GM23338 (cell line): Measurements from ENCODE around the gene OSBPL10. TPM values are rescaled to one million over a fixed set of nuclear protein-coding genes. Genes with fewer than 3 reads are reported as not detected.

Experiments used
- ATAC-seq: fragments of 200-7000 bp; cut with Tn5 transposase; 3 replicates; pipeline ENCODE4 v1.9.1; 2020
- DNase-seq: peaks from one replicate; pipeline ENCODE4 v3.0.0-alpha.2; 2015; ENCODE audit warnings: low spot score
- H2AFZ ChIP-seq: fragments of 200-600 bp; sonication (generic); 2 replicates; pipeline ENCODE4 v1.8.0; 2016; ENCODE audit warnings: antibody characterized with exemption, mild to moderate bottlenecking, moderate library complexity
- H3F3A ChIP-seq: fragments of 200-600 bp; sonication (generic); replicated peaks from 2 replicates; pipeline ENCODE4 v1.8.0; 2017; ENCODE audit warnings: antibody characterized with exemption, mixed run types, low read depth
- H3K27ac ChIP-seq: fragments of 200-600 bp; sonication (generic); 2 replicates; pipeline ENCODE4 v1.6.1; 2016; ENCODE audit warnings: low read depth
- H3K27me3 ChIP-seq: fragments of 200-600 bp; sonication (generic); 2 replicates; pipeline ENCODE4 v1.8.0; 2016; ENCODE audit warnings: mild to moderate bottlenecking, mixed run types, moderate library complexity; ENCODE audit not compliant: insufficient read depth
- H3K36me3 ChIP-seq: fragments of 200-600 bp; sonication (generic); 2 replicates; pipeline ENCODE4 v1.8.0; 2016; ENCODE audit warnings: mild to moderate bottlenecking; ENCODE audit not compliant: insufficient read depth
- H3K4me1 ChIP-seq: fragments of 200-600 bp; sonication (generic); 2 replicates; pipeline ENCODE4 v1.8.0; 2016; ENCODE audit warnings: mild to moderate bottlenecking, moderate library complexity; ENCODE audit not compliant: insufficient read depth
- H3K4me2 ChIP-seq: fragments of 200-600 bp; sonication (generic); 2 replicates; pipeline ENCODE4 v1.7.1; 2017; ENCODE audit warnings: mixed run types
- H3K4me3 ChIP-seq: fragments of 200-600 bp; sonication (generic); 2 replicates; pipeline ENCODE4 v1.6.1; 2016; ENCODE audit warnings: mixed run types
- H3K79me2 ChIP-seq: fragments of 200-600 bp; sonication (generic); replicated peaks from 2 replicates; pipeline ENCODE4 v1.8.0; 2017; ENCODE audit warnings: mild to moderate bottlenecking; ENCODE audit not compliant: insufficient read depth
- H3K9me2 ChIP-seq: fragments of 200-600 bp; sonication (generic); 2 replicates; pipeline ENCODE4 v1.8.0; 2017; ENCODE audit not compliant: insufficient read depth
- H4K20me1 ChIP-seq: fragments of 200-600 bp; sonication (generic); replicated peaks from 2 replicates; pipeline ENCODE4 v1.8.0; 2017; ENCODE audit warnings: mild to moderate bottlenecking; ENCODE audit not compliant: insufficient read depth
- H3K27ac Mint-ChIP-seq: 2 replicates; pipeline ENCODE4 v1.8.0; 2020; ENCODE audit warnings: inconsistent platforms, mild to moderate bottlenecking, moderate library complexity, mixed read lengths
- H3K27me3 Mint-ChIP-seq: 3 replicates; pipeline ENCODE4 v1.8.0; 2022; ENCODE audit warnings: low read depth, mild to moderate bottlenecking, moderate library complexity, mixed read lengths, inconsistent platforms; ENCODE audit not compliant: insufficient read depth, poor library complexity
- H3K36me3 Mint-ChIP-seq: 3 replicates; pipeline ENCODE4 v1.8.0; 2021; ENCODE audit warnings: low read depth, mild to moderate bottlenecking, inconsistent platforms, moderate library complexity, mixed read lengths
- H3K4me1 Mint-ChIP-seq: 3 replicates; pipeline ENCODE4 v1.8.0; 2020; ENCODE audit warnings: mild to moderate bottlenecking, inconsistent platforms, mixed read lengths
- H3K4me3 Mint-ChIP-seq: 3 replicates; pipeline ENCODE4 v1.8.0; 2021; ENCODE audit warnings: moderate library complexity, mild to moderate bottlenecking, inconsistent platforms, mixed read lengths
- H3K9me3 Mint-ChIP-seq: 3 replicates; pipeline ENCODE4 v1.8.0; 2020; ENCODE audit warnings: moderate library complexity, mild to moderate bottlenecking, inconsistent platforms, mixed read lengths
- CREB1 ChIP-seq: fragments of 250-450 bp; sonication (Bioruptor Pico); IDR thresholded peaks from 2 replicates; pipeline ENCODE4 v1.5.0; 2020; ENCODE audit warnings: low read depth, mild to moderate bottlenecking, moderate library complexity
- EZH2 ChIP-seq: fragments of 200-600 bp; sonication (generic); IDR thresholded peaks from one replicate; pipeline ENCODE4 v1.8.0; 2017; ENCODE audit warnings: antibody characterized with exemption, mild to moderate bottlenecking, low read depth; ENCODE audit not compliant: unreplicated experiment
- EZH2phosphoT487 ChIP-seq: fragments of 200-600 bp; sonication (generic); IDR thresholded peaks from one replicate; pipeline ENCODE4 v1.8.1; 2018; ENCODE audit warnings: antibody characterized with exemption; ENCODE audit not compliant: unreplicated experiment
- JUNB ChIP-seq: IDR thresholded peaks from one replicate; pipeline ENCODE4 v1.6.1; 2016; ENCODE audit warnings: antibody characterized with exemption; ENCODE audit not compliant: unreplicated experiment
- NANOG ChIP-seq: IDR thresholded peaks from 2 replicates; pipeline ENCODE4 v1.6.1; 2016; ENCODE audit warnings: antibody characterized with exemption, borderline replicate concordance
- POLR2AphosphoS5 ChIP-seq: IDR thresholded peaks from 2 replicates; pipeline ENCODE4 v1.6.1; 2016; ENCODE audit warnings: antibody characterized with exemption, low read depth
- STAT1 ChIP-seq: IDR thresholded peaks from one replicate; pipeline ENCODE4 v1.6.1; 2016; ENCODE audit warnings: antibody characterized with exemption; ENCODE audit not compliant: unreplicated experiment
- ZNF114 ChIP-seq: fragments of 250-450 bp; sonication (Bioruptor Pico); IDR thresholded peaks from 2 replicates; pipeline ENCODE4 v1.5.0; 2020; ENCODE audit warnings: mild to moderate bottlenecking, moderate library complexity
- polyA plus RNA-seq: library from polyadenylated mRNA; unstranded; fragments of >200 nt; fragmentation: Nextera tagmentation; extraction: Ambion mirVana; gene quantifications from 2 replicates; pipeline ENCODE4 v1.2.1, GENCODE V29; 2016
- total RNA-seq: library from RNA; depleted of rRNA; stranded (reverse); fragments of >200 nt; shearing (Covaris generic); gene quantifications from 2 replicates; pipeline ENCODE4 v1.2.3, GENCODE V29; 2014
- TF ChIP-seq, protein P1 (sequence below), 2 experiments: fragments of 200-600 bp in 1 of 2; sonication (generic) in 1 of 2; conservative IDR thresholded peaks; 2 replicates each; pipeline versions ENCODE4 v1.5.1 to v1.6.1; 2016 to 2017; ENCODE audit warnings: antibody characterized with exemption in 2 of 2, low read depth in 2 of 2, mild to moderate bottlenecking in 2 of 2, moderate library complexity in 1 of 2
- TF ChIP-seq, protein P2 (sequence below): IDR thresholded peaks from 2 replicates; pipeline ENCODE4 v1.6.1; 2016; ENCODE audit warnings: antibody characterized with exemption
- TF ChIP-seq, protein P3 (sequence below): fragments of 250-450 bp; sonication (Bioruptor Pico); IDR thresholded peaks from 2 replicates; pipeline ENCODE4 v1.5.0; 2020; ENCODE audit warnings: mild to moderate bottlenecking, moderate library complexity

Gene OSBPL10
- total and polyA plus RNA-seq, 2 experiments from 2014 or later: 23.8 to 149 TPM

DNA sequence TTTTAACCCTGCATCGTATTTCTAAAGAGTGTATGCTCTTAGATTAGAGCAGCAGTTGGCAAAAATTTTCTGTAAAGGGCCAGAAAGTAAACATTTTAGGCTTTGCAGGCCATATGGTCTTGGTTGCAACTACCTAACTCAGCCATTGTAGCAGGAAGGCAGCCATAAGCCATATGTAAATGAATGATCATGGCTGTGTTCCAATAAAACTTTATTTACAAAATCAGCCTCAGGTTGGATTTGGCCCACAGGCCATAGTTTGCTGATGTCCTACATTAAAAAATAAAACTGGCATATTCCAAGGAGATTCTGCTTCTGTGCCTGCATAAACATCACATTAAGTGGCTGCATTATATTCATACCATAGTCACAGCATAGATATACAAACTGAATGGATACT lies 313.5 kb downstream of the OSBPL10 start:
- Histone ChIP-seq H3K27ac (no peak overlapping the region), H3K4me3 (no peak overlapping the region), H4K20me1 (peaks cover 4% of the 10 kb centered on the region; the same call in 1 of the 2 replicates), H2AFZ (no peak overlapping the region), H3K4me2 (no peak overlapping the region), H3K27me3 (no peaks in the 10 kb centered on the region), H3K36me3 (0 out of 2 replicates have a peak, but pooled peaks cover 1% of the 10 kb centered on the region), H3K79me2 (0 out of 2 replicates have a peak, but pooled peaks cover 2% of the 10 kb centered on the region), H3K4me1 (no peaks in the 10 kb centered on the region), H3K9me2 (no peaks in the 10 kb centered on the region), H3F3A (no peaks in the 10 kb centered on the region)
- Mint-ChIP-seq H3K4me3 (no peak overlapping the region), H3K4me1 (peaks cover 15% of the 10 kb centered on the region), H3K36me3 (peaks cover 50% of the 10 kb centered on the region), H3K27me3 (no peaks in the 10 kb centered on the region), H3K9me3 (no peaks in the 10 kb centered on the region), H3K27ac (no peak overlapping the region)
- no peak for ATAC-seq
- no peak for DNase-seq
- TF ChIP-seq EZH2phosphoT487 (no peak), EZH2 (no peak), POLR2AphosphoS5 (no peak), NANOG (no peak), CREB1 (CRISPR knock-in tag) (no peak), JUNB (no peak), STAT1 (no peak), ZNF114 (no peak)
- TF ChIP-seq, protein P1, sequence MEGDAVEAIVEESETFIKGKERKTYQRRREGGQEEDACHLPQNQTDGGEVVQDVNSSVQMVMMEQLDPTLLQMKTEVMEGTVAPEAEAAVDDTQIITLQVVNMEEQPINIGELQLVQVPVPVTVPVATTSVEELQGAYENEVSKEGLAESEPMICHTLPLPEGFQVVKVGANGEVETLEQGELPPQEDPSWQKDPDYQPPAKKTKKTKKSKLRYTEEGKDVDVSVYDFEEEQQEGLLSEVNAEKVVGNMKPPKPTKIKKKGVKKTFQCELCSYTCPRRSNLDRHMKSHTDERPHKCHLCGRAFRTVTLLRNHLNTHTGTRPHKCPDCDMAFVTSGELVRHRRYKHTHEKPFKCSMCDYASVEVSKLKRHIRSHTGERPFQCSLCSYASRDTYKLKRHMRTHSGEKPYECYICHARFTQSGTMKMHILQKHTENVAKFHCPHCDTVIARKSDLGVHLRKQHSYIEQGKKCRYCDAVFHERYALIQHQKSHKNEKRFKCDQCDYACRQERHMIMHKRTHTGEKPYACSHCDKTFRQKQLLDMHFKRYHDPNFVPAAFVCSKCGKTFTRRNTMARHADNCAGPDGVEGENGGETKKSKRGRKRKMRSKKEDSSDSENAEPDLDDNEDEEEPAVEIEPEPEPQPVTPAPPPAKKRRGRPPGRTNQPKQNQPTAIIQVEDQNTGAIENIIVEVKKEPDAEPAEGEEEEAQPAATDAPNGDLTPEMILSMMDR (conservative IDR thresholded peaks at IDR 0.05; ENCODE audit: low read depth in 2 of 2): no peak
- TF ChIP-seq, protein P2, sequence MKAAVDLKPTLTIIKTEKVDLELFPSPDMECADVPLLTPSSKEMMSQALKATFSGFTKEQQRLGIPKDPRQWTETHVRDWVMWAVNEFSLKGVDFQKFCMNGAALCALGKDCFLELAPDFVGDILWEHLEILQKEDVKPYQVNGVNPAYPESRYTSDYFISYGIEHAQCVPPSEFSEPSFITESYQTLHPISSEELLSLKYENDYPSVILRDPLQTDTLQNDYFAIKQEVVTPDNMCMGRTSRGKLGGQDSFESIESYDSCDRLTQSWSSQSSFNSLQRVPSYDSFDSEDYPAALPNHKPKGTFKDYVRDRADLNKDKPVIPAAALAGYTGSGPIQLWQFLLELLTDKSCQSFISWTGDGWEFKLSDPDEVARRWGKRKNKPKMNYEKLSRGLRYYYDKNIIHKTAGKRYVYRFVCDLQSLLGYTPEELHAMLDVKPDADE: no peak

DNA sequence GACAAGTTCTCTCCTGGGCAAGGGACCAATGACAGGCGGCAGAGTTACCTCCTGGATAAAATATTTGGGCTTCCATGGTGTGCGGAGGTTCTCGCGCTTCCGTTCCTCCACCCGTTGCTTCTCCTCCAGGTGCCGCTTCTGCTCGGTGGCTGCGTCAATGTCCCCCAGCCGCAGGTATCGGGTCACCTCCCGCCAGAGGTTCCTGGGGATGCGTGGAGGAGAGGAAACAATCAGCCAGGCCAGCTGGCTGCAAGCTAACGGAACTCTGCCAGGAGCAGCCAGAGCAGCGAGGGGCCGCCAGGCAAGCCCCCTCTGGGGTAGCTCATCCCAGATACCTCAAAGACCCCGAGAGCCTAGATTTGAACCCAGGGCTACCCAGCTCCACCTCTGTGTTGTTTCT lies 317.0 kb downstream of the OSBPL10 start:
- no peak overlapping the region for H3K27ac Mint-ChIP-seq
- peaks cover 25% of the 10 kb centered on the region for H3K4me1 Mint-ChIP-seq
- Histone ChIP-seq H2AFZ (no peak overlapping the region), H3F3A (no peaks in the 10 kb centered on the region), H3K4me3 (no peak overlapping the region), H4K20me1 (peaks cover 2% of the 10 kb centered on the region; the same call in 1 of the 2 replicates), H3K27ac (no peak overlapping the region), H3K4me1 (peaks cover 6% of the 10 kb centered on the region; the same call in 1 of the 2 replicates), H3K27me3 (no peaks in the 10 kb centered on the region), H3K9me2 (no peaks in the 10 kb centered on the region), H3K36me3 (peaks cover 22% of the 10 kb centered on the region), H3K79me2 (no peaks in the 10 kb centered on the region), H3K4me2 (no peak overlapping the region)
- peaks cover 54% of the 10 kb centered on the region for H3K36me3 Mint-ChIP-seq
- H3K27me3 Mint-ChIP-seq: no peaks in the 10 kb centered on the region
- H3K4me3 Mint-ChIP-seq: no peak overlapping the region
- no peaks in the 10 kb centered on the region for H3K9me3 Mint-ChIP-seq
- ATAC-seq (no peak), DNase-seq (no peak)
- TF ChIP-seq, protein P3, sequence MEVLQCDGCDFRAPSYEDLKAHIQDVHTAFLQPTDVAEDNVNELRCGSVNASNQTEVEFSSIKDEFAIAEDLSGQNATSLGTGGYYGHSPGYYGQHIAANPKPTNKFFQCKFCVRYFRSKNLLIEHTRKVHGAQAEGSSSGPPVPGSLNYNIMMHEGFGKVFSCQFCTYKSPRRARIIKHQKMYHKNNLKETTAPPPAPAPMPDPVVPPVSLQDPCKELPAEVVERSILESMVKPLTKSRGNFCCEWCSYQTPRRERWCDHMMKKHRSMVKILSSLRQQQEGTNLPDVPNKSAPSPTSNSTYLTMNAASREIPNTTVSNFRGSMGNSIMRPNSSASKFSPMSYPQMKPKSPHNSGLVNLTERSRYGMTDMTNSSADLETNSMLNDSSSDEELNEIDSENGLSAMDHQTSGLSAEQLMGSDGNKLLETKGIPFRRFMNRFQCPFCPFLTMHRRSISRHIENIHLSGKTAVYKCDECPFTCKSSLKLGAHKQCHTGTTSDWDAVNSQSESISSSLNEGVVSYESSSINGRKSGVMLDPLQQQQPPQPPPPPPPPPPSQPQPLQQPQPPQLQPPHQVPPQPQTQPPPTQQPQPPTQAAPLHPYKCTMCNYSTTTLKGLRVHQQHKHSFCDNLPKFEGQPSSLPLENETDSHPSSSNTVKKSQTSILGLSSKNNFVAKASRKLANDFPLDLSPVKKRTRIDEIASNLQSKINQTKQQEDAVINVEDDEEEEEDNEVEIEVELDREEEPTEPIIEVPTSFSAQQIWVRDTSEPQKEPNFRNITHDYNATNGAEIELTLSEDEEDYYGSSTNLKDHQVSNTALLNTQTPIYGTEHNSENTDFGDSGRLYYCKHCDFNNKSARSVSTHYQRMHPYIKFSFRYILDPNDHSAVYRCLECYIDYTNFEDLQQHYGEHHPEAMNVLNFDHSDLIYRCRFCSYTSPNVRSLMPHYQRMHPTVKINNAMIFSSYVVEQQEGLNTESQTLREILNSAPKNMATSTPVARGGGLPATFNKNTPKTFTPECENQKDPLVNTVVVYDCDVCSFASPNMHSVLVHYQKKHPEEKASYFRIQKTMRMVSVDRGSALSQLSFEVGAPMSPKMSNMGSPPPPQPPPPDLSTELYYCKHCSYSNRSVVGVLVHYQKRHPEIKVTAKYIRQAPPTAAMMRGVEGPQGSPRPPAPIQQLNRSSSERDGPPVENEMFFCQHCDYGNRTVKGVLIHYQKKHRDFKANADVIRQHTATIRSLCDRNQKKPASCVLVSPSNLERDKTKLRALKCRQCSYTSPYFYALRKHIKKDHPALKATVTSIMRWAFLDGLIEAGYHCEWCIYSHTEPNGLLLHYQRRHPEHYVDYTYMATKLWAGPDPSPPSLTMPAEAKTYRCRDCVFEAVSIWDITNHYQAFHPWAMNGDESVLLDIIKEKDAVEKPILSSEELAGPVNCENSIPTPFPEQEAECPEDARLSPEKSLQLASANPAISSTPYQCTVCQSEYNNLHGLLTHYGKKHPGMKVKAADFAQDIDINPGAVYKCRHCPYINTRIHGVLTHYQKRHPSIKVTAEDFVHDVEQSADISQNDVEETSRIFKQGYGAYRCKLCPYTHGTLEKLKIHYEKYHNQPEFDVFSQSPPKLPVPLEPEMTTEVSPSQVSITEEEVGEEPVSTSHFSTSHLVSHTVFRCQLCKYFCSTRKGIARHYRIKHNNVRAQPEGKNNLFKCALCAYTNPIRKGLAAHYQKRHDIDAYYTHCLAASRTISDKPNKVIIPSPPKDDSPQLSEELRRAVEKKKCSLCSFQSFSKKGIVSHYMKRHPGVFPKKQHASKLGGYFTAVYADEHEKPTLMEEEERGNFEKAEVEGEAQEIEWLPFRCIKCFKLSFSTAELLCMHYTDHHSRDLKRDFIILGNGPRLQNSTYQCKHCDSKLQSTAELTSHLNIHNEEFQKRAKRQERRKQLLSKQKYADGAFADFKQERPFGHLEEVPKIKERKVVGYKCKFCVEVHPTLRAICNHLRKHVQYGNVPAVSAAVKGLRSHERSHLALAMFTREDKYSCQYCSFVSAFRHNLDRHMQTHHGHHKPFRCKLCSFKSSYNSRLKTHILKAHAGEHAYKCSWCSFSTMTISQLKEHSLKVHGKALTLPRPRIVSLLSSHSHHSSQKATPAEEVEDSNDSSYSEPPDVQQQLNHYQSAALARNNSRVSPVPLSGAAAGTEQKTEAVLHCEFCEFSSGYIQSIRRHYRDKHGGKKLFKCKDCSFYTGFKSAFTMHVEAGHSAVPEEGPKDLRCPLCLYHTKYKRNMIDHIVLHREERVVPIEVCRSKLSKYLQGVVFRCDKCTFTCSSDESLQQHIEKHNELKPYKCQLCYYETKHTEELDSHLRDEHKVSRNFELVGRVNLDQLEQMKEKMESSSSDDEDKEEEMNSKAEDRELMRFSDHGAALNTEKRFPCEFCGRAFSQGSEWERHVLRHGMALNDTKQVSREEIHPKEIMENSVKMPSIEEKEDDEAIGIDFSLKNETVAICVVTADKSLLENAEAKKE (CRISPR knock-in tag): no peak
- no peak for TF ChIP-seq JUNB
- TF ChIP-seq, protein P1 (conservative IDR thresholded peaks at IDR 0.05; ENCODE audit: low read depth in 2 of 2): no peak
- TF ChIP-seq CREB1 (CRISPR knock-in tag): no peak
- TF ChIP-seq ZNF114: no peak
